GM12878 (cell line): ENCODE measurements around the gene C15orf62. TPM values are rescaled to one million over a fixed set of nuclear protein-coding genes. Genes with fewer than 3 reads are reported as not detected.

Source experiments
- EGR1 ChIP-seq, 2 experiments: IDR thresholded peaks; 1 replicate in 1 of 2; 2 replicates in 1 of 2; pipeline ENCODE4 v1.6.1; 2011 to 2012; ENCODE audit warnings: low read depth in 2 of 2, low read length in 2 of 2, borderline replicate concordance in 1 of 2, mild to moderate bottlenecking in 1 of 2, moderate library complexity in 1 of 2
- EZH2 ChIP-seq: IDR thresholded peaks from 2 replicates; pipeline ENCODE4 v1.6.1; 2012; ENCODE audit warnings: low read depth, mild to moderate bottlenecking, control low read depth, inconsistent platforms, low read length, borderline replicate concordance; ENCODE audit not compliant: control insufficient read depth
- FOXM1 ChIP-seq: IDR thresholded peaks from 2 replicates; pipeline ENCODE4 v1.6.1; 2012; ENCODE audit warnings: low read depth, mild to moderate bottlenecking, inconsistent platforms, low read length, moderate library complexity
- NKRF ChIP-seq: fragments of 450-650 bp; conservative IDR thresholded peaks from 2 replicates; pipeline ENCODE4 v1.6.1; 2017; ENCODE audit warnings: mild to moderate bottlenecking, moderate library complexity
- USF1 ChIP-seq: IDR thresholded peaks from 2 replicates; pipeline ENCODE4 v1.6.1; 2011; ENCODE audit warnings: borderline replicate concordance, low read depth, mild to moderate bottlenecking, moderate library complexity, mixed read lengths, low read length; ENCODE audit not compliant: insufficient read depth; ENCODE audit errors: extremely low read length
- polyA plus RNA-seq, 11 experiments: library from polyadenylated mRNA; depleted of rRNA in 4 of 11; unstranded in 6 of 11; stranded (reverse) in 5 of 11; fragments of >200 nt; fragmentation: Nextera tagmentation in 4 of 11; fragmentation: Illumina TruSeq in 1 of 11; extraction: Ambion mirVana in 4 of 11; extraction: Trizol in 1 of 11; gene quantifications; 1 replicate in 1 of 11; 2 replicates in 10 of 11; pipeline versions ENCODE4 v1.2.1 to v1.2.3, GENCODE V29; 2011 to 2016; ENCODE audit warnings: inconsistent platforms in 2 of 11, missing spikeins in 2 of 11, low read depth in 1 of 11
- total RNA-seq, 4 experiments: library from RNA; depleted of rRNA in 3 of 4; stranded (reverse); fragments of >200 nt in 3 of 4; fragmentation: Illumina TruSeq in 1 of 4; extraction: Trizol in 1 of 4; gene quantifications; 2 replicates each; pipeline versions ENCODE4 v1.2.1 to v1.2.3, GENCODE V29; 2013 to 2021
- TF ChIP-seq, protein P1 (sequence below): fragments of 450-650 bp; IDR thresholded peaks from 2 replicates; pipeline ENCODE4 v1.6.1; 2017; ENCODE audit warnings: mild to moderate bottlenecking, low read depth, inconsistent platforms; ENCODE audit not compliant: poor library complexity, severe bottlenecking
- TF ChIP-seq, protein P2 (sequence below): fragments of 150-350 bp; IDR thresholded peaks from 2 replicates; pipeline ENCODE4 v1.6.1; 2016; ENCODE audit warnings: low read depth, low read length
- TF ChIP-seq, protein P3 (sequence below): fragments of 450-650 bp; IDR thresholded peaks from 2 replicates; pipeline ENCODE4 v1.6.1; 2017; ENCODE audit warnings: mild to moderate bottlenecking, moderate library complexity
- TF ChIP-seq, protein P4 (sequence below): IDR thresholded peaks from 2 replicates; pipeline ENCODE4 v1.6.1; 2012; ENCODE audit warnings: low read depth, low read length, improper control_type of control experiment
- TF ChIP-seq, protein P5 (sequence below): fragments of 450-650 bp; IDR thresholded peaks from 2 replicates; pipeline ENCODE4 v1.6.1; 2018; ENCODE audit warnings: borderline replicate concordance, mild to moderate bottlenecking; ENCODE audit not compliant: partially characterized antibody

Gene C15orf62
- total and polyA plus RNA-seq, 10 of the 15 experiments (the other 5 are each of a cell fraction or from before 2014, with no cell fraction given) = 0.06 to 0.68 (median 0.40) TPM; not detected in 1

GRCh38 chr15:40772014-40772413, 2.2 kb downstream of the C15orf62 start (continued):
- TF ChIP-seq, protein P1, sequence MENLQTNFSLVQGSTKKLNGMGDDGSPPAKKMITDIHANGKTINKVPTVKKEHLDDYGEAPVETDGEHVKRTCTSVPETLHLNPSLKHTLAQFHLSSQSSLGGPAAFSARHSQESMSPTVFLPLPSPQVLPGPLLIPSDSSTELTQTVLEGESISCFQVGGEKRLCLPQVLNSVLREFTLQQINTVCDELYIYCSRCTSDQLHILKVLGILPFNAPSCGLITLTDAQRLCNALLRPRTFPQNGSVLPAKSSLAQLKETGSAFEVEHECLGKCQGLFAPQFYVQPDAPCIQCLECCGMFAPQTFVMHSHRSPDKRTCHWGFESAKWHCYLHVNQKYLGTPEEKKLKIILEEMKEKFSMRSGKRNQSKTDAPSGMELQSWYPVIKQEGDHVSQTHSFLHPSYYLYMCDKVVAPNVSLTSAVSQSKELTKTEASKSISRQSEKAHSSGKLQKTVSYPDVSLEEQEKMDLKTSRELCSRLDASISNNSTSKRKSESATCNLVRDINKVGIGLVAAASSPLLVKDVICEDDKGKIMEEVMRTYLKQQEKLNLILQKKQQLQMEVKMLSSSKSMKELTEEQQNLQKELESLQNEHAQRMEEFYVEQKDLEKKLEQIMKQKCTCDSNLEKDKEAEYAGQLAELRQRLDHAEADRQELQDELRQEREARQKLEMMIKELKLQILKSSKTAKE = no peak
- TF ChIP-seq NKRF = no peak
- TF ChIP-seq, protein P2, sequence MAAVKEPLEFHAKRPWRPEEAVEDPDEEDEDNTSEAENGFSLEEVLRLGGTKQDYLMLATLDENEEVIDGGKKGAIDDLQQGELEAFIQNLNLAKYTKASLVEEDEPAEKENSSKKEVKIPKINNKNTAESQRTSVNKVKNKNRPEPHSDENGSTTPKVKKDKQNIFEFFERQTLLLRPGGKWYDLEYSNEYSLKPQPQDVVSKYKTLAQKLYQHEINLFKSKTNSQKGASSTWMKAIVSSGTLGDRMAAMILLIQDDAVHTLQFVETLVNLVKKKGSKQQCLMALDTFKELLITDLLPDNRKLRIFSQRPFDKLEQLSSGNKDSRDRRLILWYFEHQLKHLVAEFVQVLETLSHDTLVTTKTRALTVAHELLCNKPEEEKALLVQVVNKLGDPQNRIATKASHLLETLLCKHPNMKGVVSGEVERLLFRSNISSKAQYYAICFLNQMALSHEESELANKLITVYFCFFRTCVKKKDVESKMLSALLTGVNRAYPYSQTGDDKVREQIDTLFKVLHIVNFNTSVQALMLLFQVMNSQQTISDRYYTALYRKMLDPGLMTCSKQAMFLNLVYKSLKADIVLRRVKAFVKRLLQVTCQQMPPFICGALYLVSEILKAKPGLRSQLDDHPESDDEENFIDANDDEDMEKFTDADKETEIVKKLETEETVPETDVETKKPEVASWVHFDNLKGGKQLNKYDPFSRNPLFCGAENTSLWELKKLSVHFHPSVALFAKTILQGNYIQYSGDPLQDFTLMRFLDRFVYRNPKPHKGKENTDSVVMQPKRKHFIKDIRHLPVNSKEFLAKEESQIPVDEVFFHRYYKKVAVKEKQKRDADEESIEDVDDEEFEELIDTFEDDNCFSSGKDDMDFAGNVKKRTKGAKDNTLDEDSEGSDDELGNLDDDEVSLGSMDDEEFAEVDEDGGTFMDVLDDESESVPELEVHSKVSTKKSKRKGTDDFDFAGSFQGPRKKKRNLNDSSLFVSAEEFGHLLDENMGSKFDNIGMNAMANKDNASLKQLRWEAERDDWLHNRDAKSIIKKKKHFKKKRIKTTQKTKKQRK = no peak
- TF ChIP-seq, protein P3, sequence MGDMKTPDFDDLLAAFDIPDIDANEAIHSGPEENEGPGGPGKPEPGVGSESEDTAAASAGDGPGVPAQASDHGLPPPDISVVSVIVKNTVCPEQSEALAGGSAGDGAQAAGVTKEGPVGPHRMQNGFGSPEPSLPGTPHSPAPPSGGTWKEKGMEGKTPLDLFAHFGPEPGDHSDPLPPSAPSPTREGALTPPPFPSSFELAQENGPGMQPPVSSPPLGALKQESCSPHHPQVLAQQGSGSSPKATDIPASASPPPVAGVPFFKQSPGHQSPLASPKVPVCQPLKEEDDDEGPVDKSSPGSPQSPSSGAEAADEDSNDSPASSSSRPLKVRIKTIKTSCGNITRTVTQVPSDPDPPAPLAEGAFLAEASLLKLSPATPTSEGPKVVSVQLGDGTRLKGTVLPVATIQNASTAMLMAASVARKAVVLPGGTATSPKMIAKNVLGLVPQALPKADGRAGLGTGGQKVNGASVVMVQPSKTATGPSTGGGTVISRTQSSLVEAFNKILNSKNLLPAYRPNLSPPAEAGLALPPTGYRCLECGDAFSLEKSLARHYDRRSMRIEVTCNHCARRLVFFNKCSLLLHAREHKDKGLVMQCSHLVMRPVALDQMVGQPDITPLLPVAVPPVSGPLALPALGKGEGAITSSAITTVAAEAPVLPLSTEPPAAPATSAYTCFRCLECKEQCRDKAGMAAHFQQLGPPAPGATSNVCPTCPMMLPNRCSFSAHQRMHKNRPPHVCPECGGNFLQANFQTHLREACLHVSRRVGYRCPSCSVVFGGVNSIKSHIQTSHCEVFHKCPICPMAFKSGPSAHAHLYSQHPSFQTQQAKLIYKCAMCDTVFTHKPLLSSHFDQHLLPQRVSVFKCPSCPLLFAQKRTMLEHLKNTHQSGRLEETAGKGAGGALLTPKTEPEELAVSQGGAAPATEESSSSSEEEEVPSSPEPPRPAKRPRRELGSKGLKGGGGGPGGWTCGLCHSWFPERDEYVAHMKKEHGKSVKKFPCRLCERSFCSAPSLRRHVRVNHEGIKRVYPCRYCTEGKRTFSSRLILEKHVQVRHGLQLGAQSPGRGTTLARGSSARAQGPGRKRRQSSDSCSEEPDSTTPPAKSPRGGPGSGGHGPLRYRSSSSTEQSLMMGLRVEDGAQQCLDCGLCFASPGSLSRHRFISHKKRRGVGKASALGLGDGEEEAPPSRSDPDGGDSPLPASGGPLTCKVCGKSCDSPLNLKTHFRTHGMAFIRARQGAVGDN = no peak
- TF ChIP-seq, protein P4, sequence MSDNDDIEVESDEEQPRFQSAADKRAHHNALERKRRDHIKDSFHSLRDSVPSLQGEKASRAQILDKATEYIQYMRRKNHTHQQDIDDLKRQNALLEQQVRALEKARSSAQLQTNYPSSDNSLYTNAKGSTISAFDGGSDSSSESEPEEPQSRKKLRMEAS = no peak
- no peak for TF ChIP-seq FOXM1
- no peak for TF ChIP-seq EZH2
- TF ChIP-seq, protein P5, sequence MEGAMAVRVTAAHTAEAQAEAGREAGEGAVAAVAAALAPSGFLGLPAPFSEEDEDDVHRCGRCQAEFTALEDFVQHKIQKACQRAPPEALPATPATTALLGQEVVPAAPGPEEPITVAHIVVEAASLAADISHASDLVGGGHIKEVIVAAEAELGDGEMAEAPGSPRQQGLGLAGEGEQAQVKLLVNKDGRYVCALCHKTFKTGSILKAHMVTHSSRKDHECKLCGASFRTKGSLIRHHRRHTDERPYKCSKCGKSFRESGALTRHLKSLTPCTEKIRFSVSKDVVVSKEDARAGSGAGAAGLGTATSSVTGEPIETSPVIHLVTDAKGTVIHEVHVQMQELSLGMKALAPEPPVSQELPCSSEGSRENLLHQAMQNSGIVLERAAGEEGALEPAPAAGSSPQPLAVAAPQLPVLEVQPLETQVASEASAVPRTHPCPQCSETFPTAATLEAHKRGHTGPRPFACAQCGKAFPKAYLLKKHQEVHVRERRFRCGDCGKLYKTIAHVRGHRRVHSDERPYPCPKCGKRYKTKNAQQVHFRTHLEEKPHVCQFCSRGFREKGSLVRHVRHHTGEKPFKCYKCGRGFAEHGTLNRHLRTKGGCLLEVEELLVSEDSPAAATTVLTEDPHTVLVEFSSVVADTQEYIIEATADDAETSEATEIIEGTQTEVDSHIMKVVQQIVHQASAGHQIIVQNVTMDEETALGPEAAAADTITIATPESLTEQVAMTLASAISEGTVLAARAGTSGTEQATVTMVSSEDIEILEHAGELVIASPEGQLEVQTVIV = no peak
- no peak for TF ChIP-seq EGR1 (IDR thresholded peaks at IDR 0.05; ENCODE audit: borderline replicate concordance in 1 of 2, low read depth in 2 of 2, low read length in 2 of 2)
- no peak for TF ChIP-seq USF1
